ENCODE results near the gene MANF. TPM values are rescaled to one million over a fixed set of nuclear protein-coding genes. Genes with fewer than 3 reads are reported as not detected.

Gene MANF
- total RNA-seq, 2 donors from 2014 or later = 25.4 to 35.6 TPM

DNA sequence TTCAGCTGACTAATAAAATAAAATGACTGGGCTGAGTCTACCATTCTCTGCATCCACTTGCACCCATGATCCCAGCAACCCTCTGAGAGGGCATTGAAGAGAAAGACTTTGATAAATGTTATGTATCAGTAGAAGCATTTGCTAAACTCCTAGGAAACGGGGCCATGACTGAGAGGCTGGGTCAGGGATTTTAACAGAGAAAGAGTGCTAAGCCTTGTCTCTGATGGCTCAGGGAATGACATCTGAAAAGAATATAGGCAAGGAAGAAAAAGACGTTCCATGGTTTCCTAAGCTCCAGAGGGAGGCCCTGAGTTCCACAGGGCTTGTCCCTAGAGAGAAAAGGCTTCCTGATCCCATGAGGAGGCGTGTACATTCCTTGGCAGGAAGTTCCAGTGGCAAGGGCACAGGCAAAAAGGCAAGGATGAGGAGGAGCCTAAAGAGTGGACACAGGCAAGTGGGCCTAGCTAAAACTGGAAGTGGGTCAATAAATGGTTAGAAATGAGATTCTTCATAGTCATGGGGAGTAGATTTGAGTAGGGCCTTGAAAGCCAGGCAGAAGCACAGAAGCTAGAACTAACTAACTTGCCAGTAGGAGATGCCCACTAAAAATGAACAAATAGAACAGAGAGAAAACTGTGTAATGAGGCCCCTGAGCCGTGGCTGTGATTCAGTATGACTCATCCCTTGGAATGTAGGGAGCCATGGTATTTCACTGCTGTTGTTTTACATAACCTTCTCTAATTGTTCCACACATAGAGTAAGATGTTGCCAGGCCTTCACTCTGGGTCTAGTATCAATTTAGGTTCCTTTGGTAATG, 44.9 kb upstream of the MANF start:
- DNase-seq (peak in 1 of 4 donors; percentile 22), ATAC-seq (peak; percentile 60)
- intact Hi-C loops (cut with DNase I) = no loop called here
- H3K36me3 ChIP-seq (replicated peaks in 1 of 2; ENCODE audit: insufficient read depth in 1 of 2, low read depth in 2 of 2) = no peaks in the 10 kb centered on the region
- H3K4me3 ChIP-seq = no peak overlapping the region
- H3K27me3 ChIP-seq = no peaks in the 10 kb centered on the region
- TF ChIP-seq, protein P1, sequence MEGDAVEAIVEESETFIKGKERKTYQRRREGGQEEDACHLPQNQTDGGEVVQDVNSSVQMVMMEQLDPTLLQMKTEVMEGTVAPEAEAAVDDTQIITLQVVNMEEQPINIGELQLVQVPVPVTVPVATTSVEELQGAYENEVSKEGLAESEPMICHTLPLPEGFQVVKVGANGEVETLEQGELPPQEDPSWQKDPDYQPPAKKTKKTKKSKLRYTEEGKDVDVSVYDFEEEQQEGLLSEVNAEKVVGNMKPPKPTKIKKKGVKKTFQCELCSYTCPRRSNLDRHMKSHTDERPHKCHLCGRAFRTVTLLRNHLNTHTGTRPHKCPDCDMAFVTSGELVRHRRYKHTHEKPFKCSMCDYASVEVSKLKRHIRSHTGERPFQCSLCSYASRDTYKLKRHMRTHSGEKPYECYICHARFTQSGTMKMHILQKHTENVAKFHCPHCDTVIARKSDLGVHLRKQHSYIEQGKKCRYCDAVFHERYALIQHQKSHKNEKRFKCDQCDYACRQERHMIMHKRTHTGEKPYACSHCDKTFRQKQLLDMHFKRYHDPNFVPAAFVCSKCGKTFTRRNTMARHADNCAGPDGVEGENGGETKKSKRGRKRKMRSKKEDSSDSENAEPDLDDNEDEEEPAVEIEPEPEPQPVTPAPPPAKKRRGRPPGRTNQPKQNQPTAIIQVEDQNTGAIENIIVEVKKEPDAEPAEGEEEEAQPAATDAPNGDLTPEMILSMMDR (IDR thresholded peaks at IDR 0.05) = no peak
- no peak for TF ChIP-seq POLR2A (IDR thresholded peaks at IDR 0.05)
- peak overlapping the region in 2 of 4 donors; percentile 2 to 28 for H3K27ac ChIP-seq
- WGBS, 2 donors = 60 to 70% methylated on average over 4 of the region's 4 CpGs
- H3K4me1 ChIP-seq = no peaks in the 10 kb centered on the region
- H3K9me3 ChIP-seq = no peaks in the 10 kb centered on the region

DNA sequence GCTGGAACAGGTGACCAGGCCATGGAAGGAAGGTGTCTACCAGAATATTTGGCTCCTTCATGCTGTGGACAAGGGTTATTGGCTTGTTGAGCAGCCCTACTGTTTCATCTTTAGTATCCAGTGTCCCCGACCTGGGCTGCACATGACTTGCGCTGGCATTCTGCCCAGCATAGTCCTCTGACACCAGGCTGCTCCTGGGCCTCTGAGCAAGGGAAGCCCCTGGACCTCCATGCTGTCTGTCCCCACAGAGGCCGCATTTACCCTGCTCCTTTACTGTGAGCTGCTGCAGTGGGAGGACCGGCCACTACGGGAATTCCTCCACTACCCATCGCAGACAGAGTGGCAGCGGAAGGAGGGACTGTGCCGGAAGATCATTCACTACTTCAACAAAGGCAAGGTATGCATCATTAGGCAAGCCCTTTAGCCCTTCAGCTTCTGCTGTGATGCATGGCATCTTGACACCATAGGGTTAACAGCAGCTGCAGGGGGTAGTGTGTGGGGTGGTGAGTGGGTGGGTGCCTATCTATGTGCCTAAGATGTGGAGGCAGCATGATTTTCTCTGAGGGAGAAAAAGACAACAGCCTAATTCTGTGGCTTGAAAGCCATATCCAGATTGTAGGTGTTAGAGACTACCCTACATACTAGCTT, 44.0 kb upstream of the MANF start:
- DNase-seq = no peak
- no peak overlapping the region for H3K27ac ChIP-seq
- H3K9me3 ChIP-seq = no peaks in the 10 kb centered on the region
- WGBS, 2 donors = 73 to 85% methylated on average over 7 to 8 of the region's 8 CpGs
- no peak overlapping the region for H3K4me3 ChIP-seq
- ATAC-seq = no peak
- no peaks in the 10 kb centered on the region for H3K4me1 ChIP-seq
- intact Hi-C loops (cut with DNase I) = no loop called here
- TF ChIP-seq, protein P1 (IDR thresholded peaks at IDR 0.05) = no peak
- TF ChIP-seq POLR2A (IDR thresholded peaks at IDR 0.05) = no peak
- no peaks in the 10 kb centered on the region for H3K27me3 ChIP-seq
- H3K36me3 ChIP-seq (replicated peaks in 1 of 2; ENCODE audit: insufficient read depth in 1 of 2, low read depth in 2 of 2) = no peaks in the 10 kb centered on the region

DNA sequence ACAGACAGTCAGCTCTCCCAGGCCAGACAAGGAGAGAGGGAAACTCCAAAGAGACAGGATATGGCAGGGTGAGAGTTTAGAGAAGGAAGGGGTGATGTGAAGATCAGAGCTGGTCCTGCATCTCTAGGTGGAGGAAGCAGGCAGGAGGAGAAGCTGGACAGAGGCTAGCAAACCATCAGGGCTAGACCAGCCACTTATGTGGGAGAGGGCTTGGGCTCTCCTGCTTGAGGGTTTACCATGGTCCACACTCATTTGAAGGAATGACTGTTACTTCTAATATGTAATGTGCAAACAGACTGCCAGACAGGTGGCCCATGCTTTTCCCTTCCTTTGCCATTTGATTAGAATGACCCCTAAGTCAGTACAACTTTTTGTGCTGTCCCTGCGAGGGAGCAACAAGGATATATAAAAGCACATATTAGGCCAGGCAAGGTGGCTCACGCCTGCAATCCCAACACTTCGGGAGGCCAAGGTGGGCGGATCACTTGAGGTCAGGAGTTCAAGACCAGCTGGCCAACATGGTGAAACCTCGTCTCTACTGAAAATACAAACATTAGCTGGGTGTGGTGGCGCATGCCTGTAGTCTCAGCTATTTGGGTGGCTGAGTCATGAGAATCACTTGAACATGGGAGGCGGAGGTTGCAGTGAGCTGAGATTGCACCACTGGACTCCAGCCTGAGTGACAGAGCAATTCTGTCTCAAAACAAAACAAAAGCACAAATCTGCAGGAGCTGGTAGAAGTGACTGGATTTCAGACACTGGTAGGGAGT, 41.0 kb upstream of the MANF start:
- no peak overlapping the region for H3K4me3 ChIP-seq
- H3K36me3 ChIP-seq (replicated peaks in 1 of 2; ENCODE audit: insufficient read depth in 1 of 2, low read depth in 2 of 2) = no peaks in the 10 kb centered on the region
- H3K9me3 ChIP-seq = no peaks in the 10 kb centered on the region
- ATAC-seq = no peak
- H3K4me1 ChIP-seq = no peaks in the 10 kb centered on the region
- WGBS, 2 donors = 76 to 80% methylated on average over 5 to 7 of the region's 7 CpGs
- no peak for TF ChIP-seq POLR2A (IDR thresholded peaks at IDR 0.05)
- TF ChIP-seq, protein P1 (IDR thresholded peaks at IDR 0.05) = no peak
- no peaks in the 10 kb centered on the region for H3K27me3 ChIP-seq
- intact Hi-C loops (cut with DNase I) = no loop called here
- no peak for DNase-seq
- no peak overlapping the region for H3K27ac ChIP-seq

DNA sequence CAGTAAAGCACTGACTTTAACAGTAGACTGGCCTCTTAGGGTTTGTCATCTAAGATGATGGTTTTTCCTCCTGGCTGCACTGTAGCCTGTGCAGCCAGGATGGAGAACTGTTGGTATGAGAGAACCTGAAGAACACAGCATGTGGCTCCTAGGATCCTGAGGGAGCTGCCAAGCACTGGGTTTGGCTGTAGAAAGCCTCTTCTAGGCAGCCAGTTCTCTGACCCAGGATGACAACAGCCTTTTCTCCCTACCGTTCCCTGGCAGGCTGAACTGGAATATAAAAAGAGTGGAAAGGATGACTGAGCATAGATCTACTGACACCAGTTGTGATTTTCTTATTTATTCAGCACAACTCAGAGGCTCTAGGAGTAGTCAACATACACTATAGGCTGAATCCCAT, 34.3 kb upstream of the MANF start:
- intact Hi-C loops (cut with DNase I) = no loop called here
- no peaks in the 10 kb centered on the region for H3K36me3 ChIP-seq (replicated peaks in 1 of 2; ENCODE audit: insufficient read depth in 1 of 2, low read depth in 2 of 2)
- no peaks in the 10 kb centered on the region for H3K9me3 ChIP-seq
- ATAC-seq (no peak), DNase-seq (no peak)
- H3K27me3 ChIP-seq = no peaks in the 10 kb centered on the region
- no peaks in the 10 kb centered on the region for H3K4me1 ChIP-seq
- WGBS, 2 donors = 83 to 92% methylated on average over 1 of the region's 1 CpG
- H3K4me3 ChIP-seq = no peak overlapping the region
- no peak overlapping the region for H3K27ac ChIP-seq
- TF ChIP-seq, protein P1 (IDR thresholded peaks at IDR 0.05) = no peak
- TF ChIP-seq POLR2A (IDR thresholded peaks at IDR 0.05) = no peak

All from body of pancreas (tissue), 4 donors.